ENCODE data around the gene TRPC6.

GRCh38 chr11:101434026-101434643 lies 149.7 kb downstream of the TRPC6 start:
- TF ChIP-seq CTCF (IDR thresholded peaks at IDR 0.05; ENCODE audit: insufficient read depth, low read length, poor library complexity, severe bottlenecking) = no peak
- TF ChIP-seq EZH2phosphoT487 (conservative IDR thresholded peaks at IDR 0.05; ENCODE audit: low read length) = no peak
